IMR-90 (cell line): Measurements from ENCODE around the gene ABHD5. TPM values are rescaled to one million over a fixed set of nuclear protein-coding genes. Genes with fewer than 3 reads are reported as not detected.
A peak's percentile ranks its signal among the peaks of the same experiment; 100 is the strongest.

Experiments used
- ATAC-seq: fragments of 200-7000 bp; cut with Tn5 transposase; 2 replicates; pipeline ENCODE4 v1.9.1; 2020; ENCODE audit warnings: low read depth, mild to moderate bottlenecking, moderate library complexity
- BruUV-seq: library from RNA; stranded (reverse); fragments of 400-500 nt; replicated peaks from 2 replicates; lab custom pipeline; 2021; lab: Mats Ljungman, UMichigan
- CTCF ChIA-PET: fragments of 300-600 bp; formaldehyde crosslinking; extraction: SDS; loops from one replicate; lab custom pipeline; 2021; ENCODE audit warnings: antibody characterized with exemption; lab: Yijun Ruan, JAX
- POLR2A ChIA-PET: fragments of 300-600 bp; sonication (Branson Sonifier 250); formaldehyde crosslinking; loops from one replicate; lab custom pipeline; 2022; ENCODE audit warnings: antibody characterized with exemption; ENCODE audit not compliant: unreplicated experiment; lab: Charles Lee
- DNase-seq: peaks from one replicate; pipeline ENCODE4 v3.0.0; 2013
- H2AFZ ChIP-seq: replicated peaks from 2 replicates; pipeline ENCODE3; 2013; ENCODE audit warnings: low read length, mild to moderate bottlenecking; ENCODE audit not compliant: poor library complexity
- H2AK5ac ChIP-seq: 2 replicates; pipeline ENCODE4 v1.6.1; 2013; ENCODE audit warnings: low read depth, low read length, inconsistent platforms
- H2AK9ac ChIP-seq: replicated peaks from 2 replicates; pipeline ENCODE3; 2013; ENCODE audit warnings: mild to moderate bottlenecking, low read depth, low read length, moderate library complexity; ENCODE audit not compliant: poor library complexity
- H2BK120ac ChIP-seq: 2 replicates; pipeline ENCODE4 v1.6.1; 2013; ENCODE audit warnings: low read depth, low read length, inconsistent platforms
- H2BK15ac ChIP-seq: 3 replicates; pipeline ENCODE4 v1.6.1; 2013; ENCODE audit warnings: low read depth, low read length, inconsistent platforms
- H2BK20ac ChIP-seq: 2 replicates; pipeline ENCODE4 v1.6.1; 2013; ENCODE audit warnings: low read depth, mild to moderate bottlenecking, inconsistent platforms, low read length, moderate library complexity
- H2BK5ac ChIP-seq: 2 replicates; pipeline ENCODE4 v1.6.1; 2013; ENCODE audit warnings: mild to moderate bottlenecking, low read depth, low read length, inconsistent platforms; ENCODE audit not compliant: poor library complexity, severe bottlenecking
- H3K14ac ChIP-seq: replicated peaks from 2 replicates; pipeline ENCODE4 v1.6.1; 2013; ENCODE audit warnings: low read depth, low read length, inconsistent platforms
- H3K18ac ChIP-seq: 2 replicates; pipeline ENCODE4 v1.6.1; 2013; ENCODE audit warnings: low read depth, low read length, control low read depth
- H3K23ac ChIP-seq: 2 replicates; pipeline ENCODE4 v1.6.1; 2013; ENCODE audit warnings: low read depth, low read length, inconsistent platforms
- H3K27ac ChIP-seq: 2 replicates; pipeline ENCODE4 v1.5.1; 2013; ENCODE audit warnings: mild to moderate bottlenecking, control low read depth, low read length; ENCODE audit not compliant: insufficient read depth
- H3K27me3 ChIP-seq: 2 replicates; pipeline ENCODE4 v1.6.1; 2013; ENCODE audit warnings: low read length; ENCODE audit not compliant: control insufficient read depth, insufficient read depth
- H3K36me3 ChIP-seq: 2 replicates; pipeline ENCODE4 v1.6.1; 2013; ENCODE audit warnings: low read length, mixed read lengths; ENCODE audit not compliant: control insufficient read depth, insufficient read depth
- H3K4ac ChIP-seq: 2 replicates; pipeline ENCODE4 v1.6.1; 2013; ENCODE audit warnings: low read depth, low read length, inconsistent platforms
- H3K4me1 ChIP-seq: 2 replicates; pipeline ENCODE4 v1.6.1; 2013; ENCODE audit warnings: low read length, mixed read lengths; ENCODE audit not compliant: control insufficient read depth, insufficient read depth
- H3K4me2 ChIP-seq: 2 replicates; pipeline ENCODE4 v1.6.1; 2013; ENCODE audit warnings: low read depth, mild to moderate bottlenecking, control low read depth, low read length, moderate library complexity
- H3K4me3 ChIP-seq: 2 replicates; pipeline ENCODE4 v1.5.1; 2013; ENCODE audit warnings: low read depth, mild to moderate bottlenecking, control low read depth, low read length, moderate library complexity; ENCODE audit not compliant: insufficient read depth
- H3K56ac ChIP-seq: 2 replicates; pipeline ENCODE4 v1.6.1; 2013; ENCODE audit warnings: low read length, inconsistent platforms; ENCODE audit not compliant: insufficient read depth; ENCODE audit errors: extremely low read depth
- H3K79me1 ChIP-seq, 2 experiments: 2 replicates each; pipeline ENCODE4 v1.6.1; 2013; ENCODE audit warnings: low read length in 2 of 2, inconsistent platforms in 1 of 2, low read depth in 1 of 2
- H3K9ac ChIP-seq: 2 replicates; pipeline ENCODE4 v1.6.1; 2013; ENCODE audit warnings: low read depth, low read length, control low read depth
- H3K9me1 ChIP-seq: 2 replicates; pipeline ENCODE4 v1.6.1; 2013; ENCODE audit warnings: low read length, inconsistent platforms; ENCODE audit not compliant: insufficient read depth
- H3K9me3 ChIP-seq: 2 replicates; pipeline ENCODE4 v1.6.1; 2013; ENCODE audit warnings: low read length; ENCODE audit not compliant: control insufficient read depth, insufficient read depth
- H4K20me1 ChIP-seq: 2 replicates; pipeline ENCODE4 v1.6.1; 2013; ENCODE audit warnings: low read length, inconsistent platforms; ENCODE audit not compliant: insufficient read depth
- H4K5ac ChIP-seq: 2 replicates; pipeline ENCODE4 v1.6.1; 2013; ENCODE audit warnings: mild to moderate bottlenecking, low read depth, low read length, control low read depth
- H4K8ac ChIP-seq, 2 experiments: 2 replicates each; pipeline ENCODE4 v1.6.1; 2013; ENCODE audit warnings: low read depth in 2 of 2, low read length in 2 of 2, control low read depth in 1 of 2, inconsistent platforms in 1 of 2
- H4K91ac ChIP-seq: 2 replicates; pipeline ENCODE4 v1.6.1; 2013; ENCODE audit warnings: low read depth, low read length, inconsistent platforms; ENCODE audit not compliant: insufficient read depth
- MAFK ChIP-seq: IDR thresholded peaks from 2 replicates; pipeline ENCODE4 v1.6.1; 2012; ENCODE audit warnings: low read depth, low read length, improper control_type of control experiment
- MAZ ChIP-seq: IDR thresholded peaks from 2 replicates; pipeline ENCODE4 v1.6.1; 2012; ENCODE audit warnings: low read depth, mild to moderate bottlenecking, low read length, improper control_type of control experiment, moderate library complexity, borderline replicate concordance
- RFX5 ChIP-seq: IDR thresholded peaks from 2 replicates; pipeline ENCODE4 v1.8.0; 2012; ENCODE audit warnings: low read depth, mild to moderate bottlenecking, low read length, moderate library complexity
- USF2 ChIP-seq: fragments of 150-350 bp; IDR thresholded peaks from 2 replicates; pipeline ENCODE4 v1.6.1; 2017; ENCODE audit warnings: mild to moderate bottlenecking, antibody characterized with exemption, low read length, low read depth
- WGBS, 2 experiments: methylation state at CpG; one replicate each; pipeline versions ENCODE4 v1.1.5 to v1.1.7; 2013; ENCODE audit warnings: missing lambda C conversion rate in 2 of 2; ENCODE audit not compliant: insufficient read length in 1 of 2; ENCODE audit errors: extremely low coverage in 2 of 2; 5-methylcytosine and 5-hydroxymethylcytosine counted together
- dilution Hi-C: fragments of 300-500 bp; cut with HindIII; formaldehyde crosslinking; loops from one replicate; pipeline ENCODE4 v1.14.3; 2018; ENCODE audit warnings: low sequenced_read_pairs; ENCODE audit not compliant: unreplicated experiment
- in situ Hi-C: fragments of 300-500 bp; cut with MboI; formaldehyde crosslinking; loops from 3 replicates; pipeline ENCODE4 v1.14.3; 2019; ENCODE audit warnings: low sequenced_read_pairs, inconsistent platforms, mixed read lengths
- intact Hi-C: fragments of 100-400 bp; cut with micrococcal nuclease; formaldehyde crosslinking; loops from 2 replicates; pipeline ENCODE4 v1.10.0; 2022
- polyA plus RNA-seq, 3 experiments: library from polyadenylated mRNA; depleted of rRNA; stranded (reverse); fragments of >200 nt; gene quantifications; 2 replicates each; pipeline ENCODE4 v1.2.3, GENCODE V29; 2012; ENCODE audit warnings: low replicate concordance in 1 of 3
- total RNA-seq: library from RNA; depleted of rRNA; stranded (reverse); fragments of >200 nt; gene quantifications from 2 replicates; pipeline ENCODE4 v1.2.3, GENCODE V29; 2012

ABHD5 gene
- total and polyA plus RNA-seq, 2 of the 4 experiments (the other 2 are of a cell fraction), result 15.8 to 33.2 TPM

- Histone ChIP-seq H3K27me3 (no peaks in the 10 kb centered on the region), H3K9ac (no peak overlapping the region), H3K4me1 (no peaks in the 10 kb centered on the region), H4K5ac (no peak overlapping the region), H3K4me3 (no peak overlapping the region), H3K36me3 (no peaks in the 10 kb centered on the region), H4K20me1 (no peaks in the 10 kb centered on the region), H2AK5ac (no peak overlapping the region), H3K4me2 (no peak overlapping the region), H3K9me1 (no peaks in the 10 kb centered on the region), H2AFZ (peak overlapping the region; percentile 49), H3K27ac (no peak overlapping the region), H3K14ac (no peak overlapping the region), H2BK120ac (no peak overlapping the region), H3K56ac (no peak overlapping the region), H4K91ac (no peak overlapping the region), H2AK9ac (peak overlapping the region; percentile 61), H3K23ac (no peak overlapping the region), H4K8ac (no peak overlapping the region), H2BK5ac (no peak overlapping the region), H3K9me3 (no peaks in the 10 kb centered on the region), H2BK20ac (no peak overlapping the region), H3K4ac (no peak overlapping the region), H3K79me1 (no peaks in the 10 kb centered on the region), H2BK15ac (no peak overlapping the region), H3K18ac (no peak overlapping the region)
- DNase-seq (no peak), ATAC-seq (no peak)
- WGBS, 2 experiments, result no CpG with 5 or more reads among the region's 3 CpGs
- dilution Hi-C loops (no loop called here), intact Hi-C loops (no loop called here), in situ Hi-C loops (no loop called here)
- CTCF ChIA-PET, result no interaction called here
- TF ChIP-seq RFX5 (no peak), MAZ (no peak), MAFK (no peak), USF2 (no peak)
- POLR2A ChIA-PET, result interaction anchor here (0.5 kb wide), 1 partner anchor 225 kb away, joined by 5 read pairs; no protein-coding TSS in a partner anchor
- no TSS peak for BruUV-seq
These were observed 16.2 kb upstream of the ABHD5 start for GRCh38 chr3:43674345-43675085.
